Measurements from ENCODE around the gene MDC1. TPM values are rescaled to one million over a fixed set of nuclear protein-coding genes. Genes with fewer than 3 reads are reported as not detected.

The MDC1 gene
- total and polyA plus RNA-seq, 2 of the 13 experiments (the other 11 are each of a cell fraction or from before 2014, with no cell fraction given), result 8.4 to 14.0 TPM

DNA sequence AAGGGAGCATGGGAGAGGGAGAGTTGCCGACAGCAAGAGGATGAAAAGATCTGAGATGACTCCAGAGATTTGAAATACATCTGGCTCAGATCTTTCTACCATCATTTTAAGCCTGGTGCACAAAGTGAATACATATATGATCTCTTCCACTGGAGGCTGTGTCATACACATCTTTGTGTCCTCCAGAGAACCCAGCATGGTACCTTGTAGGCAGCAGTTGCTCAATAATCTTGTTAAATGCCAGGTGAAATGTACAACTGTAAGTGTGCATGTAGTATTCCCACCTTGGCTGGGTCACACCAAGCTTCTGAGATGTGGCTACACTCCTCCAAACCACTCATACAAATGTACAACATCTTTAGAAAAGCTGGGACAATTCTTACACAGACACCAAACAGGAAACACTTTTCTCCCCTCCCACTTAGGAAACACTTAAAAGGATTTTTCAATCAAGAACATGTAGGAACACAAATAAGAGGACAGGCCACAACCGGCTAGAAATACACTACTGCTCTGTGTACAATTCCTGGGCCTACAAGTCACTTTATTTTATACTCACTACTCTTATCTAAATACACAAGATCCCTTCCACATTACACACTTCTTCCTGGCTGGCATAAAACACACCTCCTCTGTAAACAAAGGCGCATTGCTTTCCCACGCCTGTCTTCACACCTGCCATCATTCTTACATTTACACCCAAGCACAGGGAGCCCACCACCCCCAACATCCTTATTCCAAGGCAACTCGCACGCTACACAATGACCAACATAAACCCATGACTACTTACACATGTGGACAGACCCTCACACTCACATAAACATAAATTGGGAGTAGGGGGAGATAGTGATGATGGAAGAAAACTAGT is 31.1 kb upstream of the MDC1 start (continued):
- no peak for TF ChIP-seq ZFP82 (CRISPR knock-in tag; IDR thresholded peaks at IDR 0.05; ENCODE audit: borderline replicate concordance)
- peak; percentile 9; the same call in 1 of the 2 replicates for TF ChIP-seq NFIC (IDR thresholded peaks at IDR 0.05; ENCODE audit: low read length)
- TF ChIP-seq KDM5B (CRISPR knock-in tag; IDR thresholded peaks at IDR 0.05; ENCODE audit: borderline replicate concordance), result no peak
- no peak for TF ChIP-seq ZNF367 (CRISPR knock-in tag; IDR thresholded peaks at IDR 0.05; ENCODE audit: borderline replicate concordance)
- 0 out of 2 replicates have a peak, but pooled peaks have one; percentile 21 for TF ChIP-seq ZNF350 (CRISPR knock-in tag; IDR thresholded peaks at IDR 0.05; ENCODE audit: borderline replicate concordance, low read depth)
- peak; percentile 4 for TF ChIP-seq TEAD3 (CRISPR knock-in tag; optimal IDR thresholded peaks at IDR 0.05; ENCODE audit: borderline replicate concordance)
- TF ChIP-seq ZNF468 (CRISPR knock-in tag; IDR thresholded peaks at IDR 0.05), result no peak
- TF ChIP-seq POLR2G (IDR thresholded peaks at IDR 0.05; ENCODE audit: low read depth, low read length), result peak; percentile 18
- TF ChIP-seq ZFP90 (CRISPR knock-in tag; IDR thresholded peaks at IDR 0.05; ENCODE audit: borderline replicate concordance), result 0 out of 2 replicates have a peak, but pooled peaks have one; percentile 37
- TF ChIP-seq ZNF275 (CRISPR knock-in tag; IDR thresholded peaks at IDR 0.05; ENCODE audit: borderline replicate concordance), result 0 out of 2 replicates have a peak, but pooled peaks have one; percentile 14
- TF ChIP-seq ZFP37 (CRISPR knock-in tag; IDR thresholded peaks at IDR 0.05; ENCODE audit: borderline replicate concordance), result 0 out of 2 replicates have a peak, but pooled peaks have one; percentile 45
- TF ChIP-seq, protein P1, sequence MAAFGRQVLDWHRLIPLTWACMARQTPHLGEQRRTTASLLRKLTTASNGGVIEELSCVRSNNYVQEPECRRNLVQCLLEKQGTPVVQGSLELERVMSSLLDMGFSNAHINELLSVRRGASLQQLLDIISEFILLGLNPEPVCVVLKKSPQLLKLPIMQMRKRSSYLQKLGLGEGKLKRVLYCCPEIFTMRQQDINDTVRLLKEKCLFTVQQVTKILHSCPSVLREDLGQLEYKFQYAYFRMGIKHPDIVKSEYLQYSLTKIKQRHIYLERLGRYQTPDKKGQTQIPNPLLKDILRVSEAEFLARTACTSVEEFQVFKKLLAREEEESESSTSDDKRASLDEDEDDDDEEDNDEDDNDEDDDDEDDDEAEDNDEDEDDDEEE (CRISPR knock-in tag; IDR thresholded peaks at IDR 0.05), result 0 out of 2 replicates have a peak, but pooled peaks have one; percentile 39
- TF ChIP-seq TCF7 (IDR thresholded peaks at IDR 0.05; ENCODE audit: low read depth), result 0 out of 2 replicates have a peak, but pooled peaks have one; percentile 10
- no peak for TF ChIP-seq SNAI1 (CRISPR knock-in tag; IDR thresholded peaks at IDR 0.05; ENCODE audit: borderline replicate concordance)
- TF ChIP-seq, protein P2, sequence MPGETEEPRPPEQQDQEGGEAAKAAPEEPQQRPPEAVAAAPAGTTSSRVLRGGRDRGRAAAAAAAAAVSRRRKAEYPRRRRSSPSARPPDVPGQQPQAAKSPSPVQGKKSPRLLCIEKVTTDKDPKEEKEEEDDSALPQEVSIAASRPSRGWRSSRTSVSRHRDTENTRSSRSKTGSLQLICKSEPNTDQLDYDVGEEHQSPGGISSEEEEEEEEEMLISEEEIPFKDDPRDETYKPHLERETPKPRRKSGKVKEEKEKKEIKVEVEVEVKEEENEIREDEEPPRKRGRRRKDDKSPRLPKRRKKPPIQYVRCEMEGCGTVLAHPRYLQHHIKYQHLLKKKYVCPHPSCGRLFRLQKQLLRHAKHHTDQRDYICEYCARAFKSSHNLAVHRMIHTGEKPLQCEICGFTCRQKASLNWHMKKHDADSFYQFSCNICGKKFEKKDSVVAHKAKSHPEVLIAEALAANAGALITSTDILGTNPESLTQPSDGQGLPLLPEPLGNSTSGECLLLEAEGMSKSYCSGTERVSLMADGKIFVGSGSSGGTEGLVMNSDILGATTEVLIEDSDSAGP (CRISPR knock-in tag; IDR thresholded peaks at IDR 0.05; ENCODE audit: borderline replicate concordance), result peak; percentile 31; the same call in 1 of the 2 replicates
- TF ChIP-seq, protein P3, sequence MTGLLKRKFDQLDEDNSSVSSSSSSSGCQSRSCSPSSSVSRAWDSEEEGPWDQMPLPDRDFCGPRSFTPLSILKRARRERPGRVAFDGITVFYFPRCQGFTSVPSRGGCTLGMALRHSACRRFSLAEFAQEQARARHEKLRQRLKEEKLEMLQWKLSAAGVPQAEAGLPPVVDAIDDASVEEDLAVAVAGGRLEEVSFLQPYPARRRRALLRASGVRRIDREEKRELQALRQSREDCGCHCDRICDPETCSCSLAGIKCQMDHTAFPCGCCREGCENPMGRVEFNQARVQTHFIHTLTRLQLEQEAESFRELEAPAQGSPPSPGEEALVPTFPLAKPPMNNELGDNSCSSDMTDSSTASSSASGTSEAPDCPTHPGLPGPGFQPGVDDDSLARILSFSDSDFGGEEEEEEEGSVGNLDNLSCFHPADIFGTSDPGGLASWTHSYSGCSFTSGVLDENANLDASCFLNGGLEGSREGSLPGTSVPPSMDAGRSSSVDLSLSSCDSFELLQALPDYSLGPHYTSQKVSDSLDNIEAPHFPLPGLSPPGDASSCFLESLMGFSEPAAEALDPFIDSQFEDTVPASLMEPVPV (CRISPR knock-in tag; IDR thresholded peaks at IDR 0.05), result 0 out of 2 replicates have a peak, but pooled peaks have one; percentile 23
- peak; percentile 89 for TF ChIP-seq ZNF18 (CRISPR knock-in tag; IDR thresholded peaks at IDR 0.05; ENCODE audit: insufficient replicate concordance)
- TF ChIP-seq, protein P4, sequence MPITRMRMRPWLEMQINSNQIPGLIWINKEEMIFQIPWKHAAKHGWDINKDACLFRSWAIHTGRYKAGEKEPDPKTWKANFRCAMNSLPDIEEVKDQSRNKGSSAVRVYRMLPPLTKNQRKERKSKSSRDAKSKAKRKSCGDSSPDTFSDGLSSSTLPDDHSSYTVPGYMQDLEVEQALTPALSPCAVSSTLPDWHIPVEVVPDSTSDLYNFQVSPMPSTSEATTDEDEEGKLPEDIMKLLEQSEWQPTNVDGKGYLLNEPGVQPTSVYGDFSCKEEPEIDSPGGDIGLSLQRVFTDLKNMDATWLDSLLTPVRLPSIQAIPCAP (CRISPR knock-in tag; IDR thresholded peaks at IDR 0.05; ENCODE audit: low read depth), result 0 out of 2 replicates have a peak, but pooled peaks have one; percentile 4

Measured in HepG2 (cell line).